Stimulated activated CD4-positive, alpha-beta T cell treated with anti-CD3 and anti-CD28 coated beads, TNF-alpha, amount 100 ng/mL, for 1 hour (primary cell): Measurements from ENCODE around the gene KRT9.
"Not testable (repeated sequence)": the region's sequence is repeated elsewhere in the genome, so short reads cannot be mapped to it uniquely, and the experiment has no call there.

Source experiments
- DNase-seq, 3 donors: peaks; one replicate each; pipeline ENCODE4 v3.0.0-alpha.2; 2020; ENCODE audit warnings: low read depth in 3 of 3, low spot score in 1 of 3

The KRT9 gene

GRCh38 chr17:41580244-41580575, 8.4 kb upstream of the KRT9 start:
- DNase-seq: no peak

- DNase-seq: peak; percentile 3 to 52 (median 22)
Observed at GRCh38 chr17:41579484-41580243, 7.8 kb upstream of the KRT9 start.

- no peak for DNase-seq
Observed at GRCh38 chr17:41578971-41579370, 7.1 kb upstream of the KRT9 start.

- no peak for DNase-seq
Observed at GRCh38 chr17:41578538-41578937, 6.7 kb upstream of the KRT9 start.

GRCh38 chr17:41576740-41577139, 4.9 kb upstream of the KRT9 start:
- not testable (repeated sequence) for DNase-seq

GRCh38 chr17:41575336-41575735, 3.5 kb upstream of the KRT9 start:
- DNase-seq: no peak

- no peak for DNase-seq
Observed at GRCh38 chr17:41567317-41567716, 4.5 kb downstream of the KRT9 start.

GRCh38 chr17:41565338-41565737, 6.5 kb downstream of the KRT9 start:
- no peak for DNase-seq

GRCh38 chr17:41563607-41564170, 8.2 kb downstream of the KRT9 start:
- DNase-seq: no peak

GRCh38 chr17:41561554-41561953, 10.3 kb downstream of the KRT9 start:
- no peak for DNase-seq

GRCh38 chr17:41559548-41559947, 12.3 kb downstream of the KRT9 start:
- DNase-seq: no peak

- no peak for DNase-seq
Observed at GRCh38 chr17:41556931-41557330, 14.9 kb downstream of the KRT9 start.

GRCh38 chr17:41556306-41556705, 15.6 kb downstream of the KRT9 start:
- no peak for DNase-seq

GRCh38 chr17:41555105-41555887, 16.6 kb downstream of the KRT9 start:
- DNase-seq: no peak

GRCh38 chr17:41553987-41554680, 17.7 kb downstream of the KRT9 start:
- no peak for DNase-seq

- DNase-seq: no peak
Observed at GRCh38 chr17:41553176-41553575, 18.7 kb downstream of the KRT9 start.

- DNase-seq: no peak
Observed at GRCh38 chr17:41552455-41552854, 19.4 kb downstream of the KRT9 start.

GRCh38 chr17:41551365-41551764, 20.5 kb downstream of the KRT9 start:
- no peak for DNase-seq

GRCh38 chr17:41549596-41550039, 22.2 kb downstream of the KRT9 start:
- DNase-seq: no peak

GRCh38 chr17:41548844-41549595, 22.8 kb downstream of the KRT9 start:
- peak; percentile 56 to 70 (median 63) for DNase-seq
